Activated T-helper 2 cell treated with anti-CD3 and anti-CD28 coated beads, Interferon-gamma antibody, Interleukin-2, Interleukin-4, amounts not matched to agents 10 μg/mL and 5 μg/mL and 100 μg/mL, durations not matched to agents 14 hours and 24 hours and 36 hours (primary cell): Measurements from ENCODE around the gene APBB1IP. TPM values are rescaled to one million over a fixed set of nuclear protein-coding genes. Genes with fewer than 3 reads are reported as not detected.
"Not testable (repeated sequence)": the region's sequence is repeated elsewhere in the genome, so short reads cannot be mapped to it uniquely, and the experiment has no call there.

ENCODE experiments used
- DNase-seq: peaks from one replicate; pipeline ENCODE4 v3.0.0; 2021; ENCODE audit warnings: low spot score
- H3K27ac Mint-ChIP-seq: one replicate; pipeline ENCODE4 v1.8.0; 2021; ENCODE audit warnings: mixed read lengths
- H3K27me3 Mint-ChIP-seq: one replicate; pipeline ENCODE4 v1.8.0; 2021; ENCODE audit warnings: low read depth, mixed read lengths
- H3K36me3 Mint-ChIP-seq: one replicate; pipeline ENCODE4 v1.8.0; 2021; ENCODE audit warnings: low read depth, mixed read lengths
- H3K4me1 Mint-ChIP-seq: one replicate; pipeline ENCODE4 v1.8.0; 2021; ENCODE audit warnings: low read depth, mixed read lengths
- H3K4me3 Mint-ChIP-seq: one replicate; pipeline ENCODE4 v1.8.0; 2021; ENCODE audit warnings: low read depth, mild to moderate bottlenecking, moderate library complexity, mixed read lengths
- H3K9me3 Mint-ChIP-seq: one replicate; pipeline ENCODE4 v1.8.0; 2021; ENCODE audit warnings: mixed read lengths
- intact Hi-C: fragments of 100-400 bp; cut with micrococcal nuclease; formaldehyde crosslinking; loops from one replicate; pipeline ENCODE4 v1.15.1; 2023
- total RNA-seq: library from RNA; stranded (reverse); gene quantifications from 2 replicates; pipeline ENCODE4 v1.2.3, GENCODE V29; 2022

APBB1IP gene
- total RNA-seq, 1 donor from 2014 or later, result 47.4 TPM

GRCh38 chr10:26604320-26605093 lies 166.4 kb downstream of the APBB1IP start:
- DNase-seq, H3K4me1 Mint-ChIP-seq, H3K27ac Mint-ChIP-seq, H3K36me3 Mint-ChIP-seq, H3K9me3 Mint-ChIP-seq, H3K4me3 Mint-ChIP-seq, intact Hi-C loops: not testable (repeated sequence)
- H3K27me3 Mint-ChIP-seq, result peaks cover 20% of the 10 kb centered on the region

GRCh38 chr10:26606389-26606877 lies 168.3 kb downstream of the APBB1IP start:
- not testable (repeated sequence) for H3K27ac Mint-ChIP-seq, H3K36me3 Mint-ChIP-seq, DNase-seq, H3K4me1 Mint-ChIP-seq, H3K4me3 Mint-ChIP-seq, H3K9me3 Mint-ChIP-seq
- peaks cover 19% of the 10 kb centered on the region for H3K27me3 Mint-ChIP-seq
- intact Hi-C loops, result loop anchor here (2.0 kb wide), 1 partner anchor 276 kb away; no protein-coding TSS in a partner anchor

GRCh38 chr10:26612151-26612915 lies 174.2 kb downstream of the APBB1IP start:
- intact Hi-C loops, result no loop called here
- Mint-ChIP-seq H3K9me3 (no peaks in the 10 kb centered on the region), H3K4me1 (peaks cover 4% of the 10 kb centered on the region), H3K27ac (no peak overlapping the region), H3K4me3 (no peak overlapping the region), H3K27me3 (peaks cover 9% of the 10 kb centered on the region), H3K36me3 (no peaks in the 10 kb centered on the region)
- no peak for DNase-seq

Other genes with a start within 250 kb of the APBB1IP start
- gene GAD2, start 221.6 kb upstream of the APBB1IP start, total RNA-seq, result not detected in 2 replicates